Activated CD4-positive, alpha-beta memory T cell treated with anti-CD3 and anti-CD28 coated beads, Interleukin-2, amount 10 ng/mL, durations not matched to agents 7 days and 5 days (primary cell): ENCODE data around the gene FLYWCH1. TPM values are rescaled to one million over a fixed set of nuclear protein-coding genes. Genes with fewer than 3 reads are reported as not detected.

ENCODE experiments used
- CTCF ChIA-PET: fragments of 350-600 bp; sonication (Branson Sonifier 250); formaldehyde crosslinking; loops from one replicate; lab custom pipeline; 2021; ENCODE audit warnings: antibody characterized with exemption, inconsistent platforms; lab: Charles Lee
- POLR2A ChIA-PET: fragments of 350-600 bp; sonication (Branson Sonifier 250); formaldehyde crosslinking; loops from one replicate; lab custom pipeline; 2021; ENCODE audit warnings: antibody characterized with exemption; lab: Charles Lee
- DNase-seq: peaks from one replicate; pipeline ENCODE4 v3.0.0-alpha.2; 2020
- H3K27ac Mint-ChIP-seq: one replicate; pipeline ENCODE4 v1.8.0; 2021; ENCODE audit warnings: mild to moderate bottlenecking, mixed read lengths
- H3K27me3 Mint-ChIP-seq: one replicate; pipeline ENCODE4 v1.8.0; 2021; ENCODE audit warnings: mixed read lengths
- H3K36me3 Mint-ChIP-seq: one replicate; pipeline ENCODE4 v1.8.0; 2021; ENCODE audit warnings: low read depth, mixed read lengths
- H3K4me1 Mint-ChIP-seq: one replicate; pipeline ENCODE4 v1.8.0; 2021; ENCODE audit warnings: mixed read lengths
- H3K4me3 Mint-ChIP-seq: one replicate; pipeline ENCODE4 v1.8.0; 2021; ENCODE audit warnings: mild to moderate bottlenecking, mixed read lengths
- H3K9me3 Mint-ChIP-seq: one replicate; pipeline ENCODE4 v1.8.0; 2021; ENCODE audit warnings: mixed read lengths
- total RNA-seq, 2 experiments: library from RNA; stranded (reverse); gene quantifications; one replicate each; pipeline ENCODE4 v1.2.3, GENCODE V29; 2021

FLYWCH1 gene, protein sequence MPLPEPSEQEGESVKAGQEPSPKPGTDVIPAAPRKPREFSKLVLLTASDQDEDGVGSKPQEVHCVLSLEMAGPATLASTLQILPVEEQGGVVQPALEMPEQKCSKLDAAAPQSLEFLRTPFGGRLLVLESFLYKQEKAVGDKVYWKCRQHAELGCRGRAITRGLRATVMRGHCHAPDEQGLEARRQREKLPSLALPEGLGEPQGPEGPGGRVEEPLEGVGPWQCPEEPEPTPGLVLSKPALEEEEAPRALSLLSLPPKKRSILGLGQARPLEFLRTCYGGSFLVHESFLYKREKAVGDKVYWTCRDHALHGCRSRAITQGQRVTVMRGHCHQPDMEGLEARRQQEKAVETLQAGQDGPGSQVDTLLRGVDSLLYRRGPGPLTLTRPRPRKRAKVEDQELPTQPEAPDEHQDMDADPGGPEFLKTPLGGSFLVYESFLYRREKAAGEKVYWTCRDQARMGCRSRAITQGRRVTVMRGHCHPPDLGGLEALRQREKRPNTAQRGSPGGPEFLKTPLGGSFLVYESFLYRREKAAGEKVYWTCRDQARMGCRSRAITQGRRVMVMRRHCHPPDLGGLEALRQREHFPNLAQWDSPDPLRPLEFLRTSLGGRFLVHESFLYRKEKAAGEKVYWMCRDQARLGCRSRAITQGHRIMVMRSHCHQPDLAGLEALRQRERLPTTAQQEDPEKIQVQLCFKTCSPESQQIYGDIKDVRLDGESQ
- 10 to 100 TPM; 75.2 to 80.8 TPM for total RNA-seq

DNA sequence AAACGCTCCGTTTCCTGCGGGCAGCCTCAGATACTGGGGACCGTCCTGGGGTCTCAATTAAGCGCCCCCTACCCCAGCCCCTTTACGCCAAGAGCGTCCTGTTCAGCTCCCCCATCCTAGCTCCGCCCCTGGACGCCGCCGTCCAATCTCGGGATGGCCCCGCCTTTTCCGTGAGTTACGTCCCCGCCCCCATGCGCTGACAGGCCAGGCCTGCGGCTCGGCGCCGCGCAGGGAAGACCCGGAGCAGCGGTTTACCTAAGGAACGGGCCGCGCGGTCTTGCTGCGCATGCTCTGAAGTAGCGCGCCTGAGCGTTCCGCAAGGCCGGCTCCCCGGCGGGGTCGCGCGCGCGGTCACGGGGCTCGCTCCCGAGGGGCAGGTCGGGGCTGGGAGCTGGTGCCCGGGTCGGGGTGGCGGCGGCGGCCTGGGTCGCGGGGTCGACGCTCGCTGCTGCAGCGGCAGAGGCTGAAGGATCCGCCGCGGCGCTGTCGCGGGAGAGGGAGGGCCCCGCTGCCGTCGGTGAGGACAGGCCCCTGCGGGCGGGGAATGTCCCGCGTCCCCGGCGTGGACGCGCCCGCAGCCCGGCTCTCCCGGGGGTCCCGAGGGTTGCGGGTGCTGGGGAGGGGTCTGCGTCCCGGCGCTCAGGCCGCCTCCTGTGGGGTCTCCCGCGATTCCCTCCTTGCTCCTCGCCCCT lies at the start of gene FLYWCH1:
Gene FLYWCH1, plus strand, starts transcription at position 294 of the 692 bp plus-strand sequence. CDS start 17,755 bp downstream, outside the sequence.
- POLR2A ChIA-PET: interaction anchor here (0.9 to 3.8 kb wide), 8 partner anchors 10 to 161 kb away, joined by 3 to 28 read pairs (median 5); partner anchors contain the start of gene FLYWCH2
- CTCF ChIA-PET: interaction anchor here (0.6 to 3.7 kb wide), 11 partner anchors 10 to 99 kb away, joined by 3 to 31 read pairs (median 8); partner anchors contain the start of gene FLYWCH2
- Mint-ChIP-seq H3K9me3 (no peaks in the 10 kb centered on the region), H3K36me3 (peaks cover 25% of the 10 kb centered on the region), H3K4me3 (peak within 1 kb of the TSS; percentile 96), H3K4me1 (peaks cover 52% of the 10 kb centered on the region), H3K27ac (peak within 1 kb of the TSS; percentile 88), H3K27me3 (peaks cover 6% of the 10 kb centered on the region)
- DNase-seq: peak; percentile 99

DNA sequence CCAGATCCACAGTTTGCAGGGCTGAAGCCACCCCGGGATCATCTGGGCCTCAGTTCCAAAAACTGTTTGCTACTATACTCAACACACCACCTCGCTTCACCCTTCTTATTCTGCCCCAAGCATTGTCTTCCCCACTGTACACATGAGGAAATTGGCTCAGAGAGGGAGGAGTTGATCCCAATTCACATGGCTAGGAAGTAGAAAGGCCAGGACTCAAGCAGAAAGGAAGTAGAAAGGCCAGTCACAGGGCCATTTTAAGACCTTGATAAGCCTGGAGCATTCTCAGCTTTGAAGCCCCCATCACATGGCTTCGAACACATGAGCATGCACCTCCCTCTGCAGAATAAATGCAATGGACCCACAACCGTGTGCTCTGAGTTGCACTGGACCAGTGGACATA lies 46.1 kb upstream of the FLYWCH1 start:
- H3K4me3 Mint-ChIP-seq: no peak overlapping the region
- H3K9me3 Mint-ChIP-seq: peaks cover 7% of the 10 kb centered on the region
- peaks cover 24% of the 10 kb centered on the region for H3K4me1 Mint-ChIP-seq
- H3K27ac Mint-ChIP-seq: no peak overlapping the region
- POLR2A ChIA-PET: no interaction called here
- H3K27me3 Mint-ChIP-seq: peaks cover 9% of the 10 kb centered on the region
- CTCF ChIA-PET: interaction anchor here (1.1 to 1.5 kb wide), 2 partner anchors 27 to 61 kb away, joined by 3 to 4 read pairs; no protein-coding TSS in a partner anchor
- no peaks in the 10 kb centered on the region for H3K36me3 Mint-ChIP-seq
- no peak for DNase-seq

DNA sequence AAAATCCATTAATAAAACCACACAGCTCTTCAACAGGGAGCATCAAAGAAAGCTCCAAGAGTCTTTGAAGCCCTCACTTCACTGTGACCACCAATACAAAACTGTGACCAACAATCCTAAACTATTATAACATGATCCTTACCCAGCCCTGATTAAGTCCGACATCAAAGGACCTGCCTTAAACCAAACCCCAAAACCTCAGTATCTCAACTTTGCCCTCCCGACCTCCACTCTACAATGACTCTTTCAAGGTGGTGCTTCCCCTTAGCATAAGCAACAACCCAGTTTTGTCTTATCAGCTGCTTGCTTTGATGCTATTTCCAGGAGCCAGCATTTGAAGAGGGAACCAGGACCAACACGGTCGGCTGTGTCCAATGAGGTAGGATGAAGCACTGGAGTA lies 45.3 kb upstream of the FLYWCH1 start:
- Mint-ChIP-seq H3K4me3 (no peak overlapping the region), H3K9me3 (peaks cover 2% of the 10 kb centered on the region), H3K27me3 (peaks cover 7% of the 10 kb centered on the region), H3K36me3 (no peaks in the 10 kb centered on the region), H3K27ac (no peak overlapping the region), H3K4me1 (peaks cover 24% of the 10 kb centered on the region)
- CTCF ChIA-PET: interaction anchor here (1.5 kb wide), 1 partner anchor 27 kb away, joined by 4 read pairs; no protein-coding TSS in a partner anchor
- POLR2A ChIA-PET: interaction anchor here (0.8 kb wide), 1 partner anchor 27 kb away, joined by 3 read pairs; no protein-coding TSS in a partner anchor
- no peak for DNase-seq

DNA sequence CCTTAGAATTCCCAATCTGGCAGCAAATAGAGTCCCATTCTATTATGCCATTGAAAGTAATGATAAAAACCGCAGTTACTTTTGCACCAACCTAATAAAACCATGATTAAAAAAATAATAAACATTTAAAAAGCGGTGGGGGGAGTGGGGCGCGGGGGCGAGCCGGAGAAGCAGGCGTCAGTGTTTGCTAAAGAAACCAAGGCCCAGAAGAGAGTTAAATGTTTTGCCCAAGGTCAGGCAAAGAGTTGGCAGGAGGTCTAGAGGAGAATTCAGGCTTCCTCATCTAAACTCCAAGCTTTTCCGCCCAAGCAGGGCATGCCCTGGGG lies 44.1 kb upstream of the FLYWCH1 start:
- Mint-ChIP-seq H3K36me3 (no peaks in the 10 kb centered on the region), H3K27ac (peak overlapping the region; percentile 84), H3K9me3 (no peaks in the 10 kb centered on the region), H3K4me3 (peak overlapping the region; percentile 82), H3K4me1 (peaks cover 24% of the 10 kb centered on the region), H3K27me3 (peaks cover 7% of the 10 kb centered on the region)
- ChIA-PET POLR2A (interaction anchor here (0.7 to 4.7 kb wide), 15 partner anchors 15 to 198 kb away, joined by 3 to 29 read pairs (median 4); partner anchors contain the start of genes ELOB, FLYWCH1, FLYWCH2 and SRRM2), CTCF (interaction anchor here (0.6 to 1.9 kb wide), 22 partner anchors 9 to 1268 kb away, joined by 3 to 43 read pairs (median 9); partner anchors contain the start of genes FLYWCH1, FLYWCH2, PRSS21 and SRRM2)
- no peak for DNase-seq

DNA sequence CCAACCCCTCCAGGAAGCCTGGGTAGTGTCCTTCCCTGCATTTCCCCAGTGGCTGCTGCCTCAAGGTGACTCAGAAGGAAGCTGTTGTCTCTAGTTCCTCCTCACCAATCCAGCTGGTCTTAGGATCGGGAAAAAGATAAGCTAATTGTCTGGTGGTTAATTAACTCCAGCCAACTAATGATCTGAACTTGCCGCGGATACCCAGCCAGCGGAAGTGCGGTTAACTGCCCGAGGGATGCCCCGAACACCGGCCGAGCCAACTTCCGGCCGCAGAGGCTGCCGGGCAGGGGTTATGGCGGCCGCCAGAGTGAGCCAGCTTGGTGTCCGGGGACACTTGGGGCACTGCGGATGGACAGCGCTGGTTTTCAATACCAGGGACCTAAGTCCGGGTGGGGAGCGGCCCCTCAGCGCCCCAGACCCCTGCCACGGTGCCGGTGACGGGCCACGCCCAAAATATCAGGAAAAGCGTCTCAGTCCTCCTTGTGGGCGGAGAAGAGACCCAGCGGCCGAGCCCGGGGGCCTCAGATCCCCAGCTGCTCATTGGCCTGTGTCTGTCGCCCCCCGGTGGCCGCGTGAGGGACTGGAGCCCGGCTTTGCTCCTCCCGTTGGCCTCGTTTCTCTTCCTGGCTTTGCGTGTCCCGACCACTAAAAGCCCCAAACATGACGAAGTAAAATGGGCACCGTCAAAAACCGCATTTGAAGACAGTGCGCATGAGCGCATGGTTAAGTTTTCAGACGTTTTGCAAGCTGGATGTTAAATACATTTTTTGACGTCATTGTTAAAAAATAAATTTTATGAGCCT lies 43.5 kb upstream of the FLYWCH1 start:
- POLR2A ChIA-PET: interaction anchor here (0.7 to 4.7 kb wide), 19 partner anchors 15 to 198 kb away, joined by 3 to 29 read pairs (median 3); partner anchors contain the start of genes ELOB, FLYWCH1, FLYWCH2 and SRRM2

DNA sequence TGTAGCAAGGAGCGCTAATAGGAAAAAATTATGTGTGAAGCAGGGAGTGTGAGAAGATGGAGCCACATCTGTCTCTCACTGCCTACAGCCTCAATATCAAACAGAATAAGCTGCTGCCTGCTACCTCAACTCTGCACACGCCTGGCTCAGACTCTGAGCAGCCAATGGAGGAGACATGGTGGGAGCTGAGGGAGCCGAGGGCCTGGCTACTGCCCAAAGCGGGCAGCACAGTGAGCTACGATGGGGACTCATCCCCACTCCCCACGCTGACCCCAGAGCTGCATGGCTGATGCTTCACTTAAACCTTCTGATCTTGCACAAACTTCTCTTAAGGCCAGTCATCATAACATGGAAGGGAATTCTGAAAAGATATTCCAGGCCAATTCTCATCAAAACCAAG lies 39.8 kb upstream of the FLYWCH1 start:
- Mint-ChIP-seq H3K4me1 (peaks cover 24% of the 10 kb centered on the region), H3K4me3 (no peak overlapping the region), H3K9me3 (no peaks in the 10 kb centered on the region), H3K27ac (no peak overlapping the region), H3K36me3 (no peaks in the 10 kb centered on the region), H3K27me3 (peaks cover 7% of the 10 kb centered on the region)
- ChIA-PET POLR2A (interaction anchor here (1.2 to 4.7 kb wide), 4 partner anchors 11 to 98 kb away, joined by 3 to 29 read pairs (median 6); partner anchors contain the start of genes FLYWCH1, FLYWCH2 and PAQR4), CTCF (interaction anchor here (1.3 to 2.4 kb wide), 4 partner anchors 10 to 38 kb away, joined by 3 to 23 read pairs (median 5); partner anchors contain the start of gene FLYWCH2)
- DNase-seq: no peak

More for the DNA sequence above, 43.5 kb upstream of the FLYWCH1 start:
- peak; percentile 96 for DNase-seq
- Mint-ChIP-seq H3K4me1 (peaks cover 24% of the 10 kb centered on the region), H3K9me3 (no peaks in the 10 kb centered on the region), H3K36me3 (no peaks in the 10 kb centered on the region), H3K27me3 (peaks cover 7% of the 10 kb centered on the region), H3K27ac (peak overlapping the region; percentile 84), H3K4me3 (peak overlapping the region; percentile 82)
- CTCF ChIA-PET: interaction anchor here (0.5 to 1.9 kb wide), 27 partner anchors 8 to 1267 kb away, joined by 3 to 43 read pairs (median 7); partner anchors contain the start of genes FLYWCH1, FLYWCH2, PRSS21 and SRRM2

DNA sequence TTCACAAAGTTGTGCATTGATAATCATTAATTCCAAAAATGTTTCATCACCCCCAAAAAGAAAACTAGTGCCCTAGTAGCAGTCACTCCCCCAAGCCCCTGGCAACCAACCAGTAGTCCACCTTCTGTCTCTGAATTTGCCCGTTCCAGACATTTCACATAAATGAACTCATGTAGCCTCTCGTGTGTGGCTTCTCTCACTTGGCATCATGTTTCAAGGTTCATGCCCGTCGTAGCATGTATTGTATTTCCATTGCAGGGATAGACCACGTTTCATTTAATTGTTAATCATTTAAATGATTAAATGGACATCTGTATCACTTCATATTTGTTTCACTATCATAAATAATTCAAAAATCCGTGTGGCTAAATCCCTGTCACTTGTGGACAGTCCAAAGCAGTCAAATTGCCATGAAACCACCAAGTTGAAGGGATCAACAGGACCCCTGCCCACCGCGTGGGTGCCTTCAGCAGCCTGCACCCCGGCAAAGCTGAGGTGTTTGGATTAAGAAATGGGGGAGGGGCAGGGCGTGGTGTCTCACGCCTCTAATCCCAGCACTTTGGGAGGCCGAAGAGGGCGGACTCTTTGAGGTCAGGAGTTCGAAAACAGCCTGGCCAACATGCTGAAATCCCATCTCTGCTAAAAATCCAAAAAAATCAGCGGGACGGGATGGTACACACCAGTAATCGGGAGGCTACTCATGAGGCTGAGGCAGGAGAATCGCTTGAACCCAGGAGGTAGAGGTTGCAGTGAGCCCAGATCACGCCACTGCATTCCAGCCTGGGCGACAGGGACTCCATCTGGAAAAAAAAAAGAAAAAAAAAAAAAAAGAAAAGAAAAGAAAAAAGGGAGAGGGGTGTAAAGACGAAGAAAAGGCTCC lies 37.5 kb upstream of the FLYWCH1 start:
- POLR2A ChIA-PET: no interaction called here
- no peaks in the 10 kb centered on the region for H3K36me3 Mint-ChIP-seq
- H3K27ac Mint-ChIP-seq: no peak overlapping the region
- CTCF ChIA-PET: interaction anchor here (0.7 to 2.2 kb wide), 8 partner anchors 9 to 134 kb away, joined by 3 to 9 read pairs (median 6); partner anchors contain the start of genes FLYWCH1, FLYWCH2 and SRRM2
- DNase-seq: no peak
- H3K4me3 Mint-ChIP-seq: no peak overlapping the region
- H3K27me3 Mint-ChIP-seq: peaks cover 7% of the 10 kb centered on the region
- H3K4me1 Mint-ChIP-seq: peaks cover 10% of the 10 kb centered on the region
- no peaks in the 10 kb centered on the region for H3K9me3 Mint-ChIP-seq

DNA sequence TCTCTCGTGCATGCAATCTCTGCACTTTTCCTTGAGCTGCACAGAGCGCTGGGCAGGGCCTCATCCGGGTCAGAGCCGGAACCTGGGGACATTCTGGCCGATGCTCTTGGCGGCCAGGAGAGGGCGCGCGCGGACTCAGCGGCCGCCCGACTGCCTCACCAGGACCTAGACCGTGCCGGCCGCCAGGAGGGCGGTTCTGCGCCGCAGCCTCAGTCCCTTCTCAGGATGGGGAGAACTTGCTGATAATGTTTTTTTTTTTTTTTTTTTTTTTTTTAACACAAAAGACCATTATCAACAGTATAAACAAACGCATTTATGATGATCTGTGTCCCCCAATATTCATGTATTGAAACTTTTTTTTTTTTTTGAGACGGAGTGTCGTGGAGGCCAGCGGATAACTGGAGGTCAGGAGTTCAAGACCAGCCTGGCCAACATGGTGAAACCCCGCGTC lies 36.8 kb upstream of the FLYWCH1 start:
- POLR2A ChIA-PET: no interaction called here
- CTCF ChIA-PET: interaction anchor here (0.7 to 2.2 kb wide), 8 partner anchors 8 to 135 kb away, joined by 3 to 9 read pairs (median 4); partner anchors contain the start of genes FLYWCH1, FLYWCH2 and SRRM2

DNA sequence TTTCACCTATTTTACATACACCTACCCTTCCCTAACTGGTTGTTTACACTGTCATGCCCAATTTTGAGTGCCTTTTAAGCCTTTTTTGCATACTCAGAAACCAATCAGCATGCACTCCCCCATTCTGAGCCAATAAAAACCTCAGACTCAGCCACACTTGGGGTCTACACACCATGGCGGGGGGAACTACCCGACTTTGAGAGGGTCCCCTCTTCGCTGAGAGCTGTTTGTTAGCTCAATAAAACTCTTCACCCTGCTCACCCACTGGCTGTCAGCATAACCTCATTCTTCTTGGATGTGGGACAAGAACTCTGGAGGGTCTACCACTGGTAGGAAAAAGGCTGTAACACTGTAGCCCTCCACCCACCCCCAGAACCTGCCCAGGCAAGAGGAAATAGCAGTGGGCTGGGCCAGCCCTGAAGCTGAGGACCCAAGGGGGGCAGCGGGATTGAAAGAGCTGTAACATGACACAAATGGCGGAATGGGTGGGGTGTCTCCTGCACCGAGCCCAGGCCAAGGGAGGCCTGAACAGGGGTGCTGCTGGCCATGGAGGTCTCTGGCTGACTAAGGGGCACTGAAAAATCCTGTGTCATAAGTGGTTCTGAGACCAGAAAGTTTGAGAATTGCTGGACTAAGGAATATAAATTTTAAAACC lies 31.8 kb upstream of the FLYWCH1 start:
- no peaks in the 10 kb centered on the region for H3K9me3 Mint-ChIP-seq
- no peak overlapping the region for H3K4me3 Mint-ChIP-seq
- no peaks in the 10 kb centered on the region for H3K36me3 Mint-ChIP-seq
- peaks cover 7% of the 10 kb centered on the region for H3K27me3 Mint-ChIP-seq
- ChIA-PET POLR2A (interaction anchor here (5.1 kb wide), 1 partner anchor 33 kb away, joined by 28 read pairs; the partner anchor contains the start of gene FLYWCH1), CTCF (interaction anchor here (1.0 to 1.9 kb wide), 4 partner anchors 12 to 47 kb away, joined by 3 to 6 read pairs (median 4); no protein-coding TSS in a partner anchor)
- H3K27ac Mint-ChIP-seq: no peak overlapping the region
- DNase-seq: no peak
- peaks cover 15% of the 10 kb centered on the region for H3K4me1 Mint-ChIP-seq

More for the DNA sequence above, 36.8 kb upstream of the FLYWCH1 start:
- DNase-seq: peak; percentile 79
- Mint-ChIP-seq H3K9me3 (no peaks in the 10 kb centered on the region), H3K27ac (no peak overlapping the region), H3K36me3 (no peaks in the 10 kb centered on the region), H3K27me3 (peaks cover 7% of the 10 kb centered on the region), H3K4me1 (peaks cover 6% of the 10 kb centered on the region), H3K4me3 (no peak overlapping the region)
